ENCODE data around the gene MOK. TPM values are rescaled to one million over a fixed set of nuclear protein-coding genes. Genes with fewer than 3 reads are reported as not detected.

The MOK gene
- total RNA-seq, 4 donors from 2014 or later, result 3.0 to 16.0 (median 11.1) TPM

- H3K4me3 ChIP-seq, result no peak overlapping the region
- H3K27me3 ChIP-seq, result no peaks in the 10 kb centered on the region
- H3K4me1 ChIP-seq, result peaks cover 0 to 16% (median 5%) of the 10 kb centered on the region in 4 donors
- H3K27ac ChIP-seq, result peak overlapping the region in 3 of 4 donors; percentile 2 to 57 (median 37)
- WGBS, 2 donors (ENCODE audit: low coverage in 1 of 2), result 67 to 75% methylated on average over 9 to 12 of the region's 12 CpGs
- no peak for DNase-seq
- TF ChIP-seq EP300 (IDR thresholded peaks at IDR 0.05; ENCODE audit: low read depth) (no peak), POLR2AphosphoS5 (IDR thresholded peaks at IDR 0.05) (peak in 2 of 3 donors; percentile 17 to 36)
- intact Hi-C loops (cut with DNase I; ENCODE audit: low total_unique reads) (no loop called here), in situ Hi-C loops (cut with MboI; ENCODE audit: low pct_ligation_motif_present in 1 of 4, low pct_unique_long_range_greater_than_20kb in 1 of 4, low sequenced_read_pairs in 3 of 4) (no loop called here)
- no peaks in the 10 kb centered on the region for H3K9me3 ChIP-seq
- H3K36me3 ChIP-seq, result no peaks in the 10 kb centered on the region
These were observed 89.9 kb downstream of the MOK start for GRCh38 chr14:102215071-102215470.

GRCh38 chr14:102213984-102214658 is 90.8 kb downstream of the MOK start:
- H3K4me3 ChIP-seq, result no peak overlapping the region
- in situ Hi-C loops (cut with MboI; ENCODE audit: low pct_ligation_motif_present in 1 of 4, low pct_unique_long_range_greater_than_20kb in 1 of 4, low sequenced_read_pairs in 3 of 4) (no loop called here), intact Hi-C loops (cut with DNase I; ENCODE audit: low total_unique reads) (no loop called here)
- no peaks in the 10 kb centered on the region for H3K27me3 ChIP-seq
- H3K9me3 ChIP-seq, result no peaks in the 10 kb centered on the region
- TF ChIP-seq CTCF (IDR thresholded peaks at IDR 0.05), result no peak
- H3K27ac ChIP-seq, result no peak overlapping the region
- H3K4me1 ChIP-seq, result peaks cover 0 to 16% (median 5%) of the 10 kb centered on the region in 4 donors
- DNase-seq, result no peak
- 76 to 92% methylated on average over 5 to 25 of the region's 25 CpGs for WGBS, 2 donors (ENCODE audit: low coverage in 1 of 2)
- no peaks in the 10 kb centered on the region for H3K36me3 ChIP-seq

- no peaks in the 10 kb centered on the region for H3K9me3 ChIP-seq
- TF ChIP-seq CTCF (IDR thresholded peaks at IDR 0.05), result no peak
- TF ChIP-seq EP300 (IDR thresholded peaks at IDR 0.05; ENCODE audit: low read depth), result no peak
- TF ChIP-seq POLR2AphosphoS5 (IDR thresholded peaks at IDR 0.05), result no peak
- TF ChIP-seq POLR2A (IDR thresholded peaks at IDR 0.05), result no peak
- in situ Hi-C loops (cut with MboI; ENCODE audit: low pct_ligation_motif_present in 1 of 4, low pct_unique_long_range_greater_than_20kb in 1 of 4, low sequenced_read_pairs in 3 of 4), result no loop called here
- H3K27me3 ChIP-seq, result no peaks in the 10 kb centered on the region
- intact Hi-C loops (cut with DNase I; ENCODE audit: low total_unique reads), result no loop called here
- 82 to 92% methylated on average over 7 to 10 of the region's 10 CpGs for WGBS, 2 donors (ENCODE audit: low coverage in 1 of 2)
- peaks cover 0 to 3% (median 0%) of the 10 kb centered on the region in 4 donors for H3K36me3 ChIP-seq
- H3K27ac ChIP-seq, result no peak overlapping the region
- H3K4me3 ChIP-seq, result no peak overlapping the region
- H3K4me1 ChIP-seq, result peaks cover 0 to 16% (median 5%) of the 10 kb centered on the region in 4 donors
- no peak for DNase-seq
These were observed 91.5 kb downstream of the MOK start for GRCh38 chr14:102213470-102213869.

- in situ Hi-C loops (cut with MboI; ENCODE audit: low pct_ligation_motif_present in 1 of 4, low pct_unique_long_range_greater_than_20kb in 1 of 4, low sequenced_read_pairs in 3 of 4), result no loop called here
- Histone ChIP-seq H3K27ac (no peak overlapping the region), H3K9me3 (no peaks in the 10 kb centered on the region), H3K4me3 (no peak overlapping the region), H3K4me1 (peaks cover 0 to 16% (median 5%) of the 10 kb centered on the region in 4 donors), H3K36me3 (peaks cover 0 to 3% (median 0%) of the 10 kb centered on the region in 4 donors), H3K27me3 (no peaks in the 10 kb centered on the region)
- 60 to 95% methylated on average over 1 to 10 of the region's 10 CpGs for WGBS, 2 donors (ENCODE audit: low coverage in 1 of 2)
- no peak for TF ChIP-seq CTCF (IDR thresholded peaks at IDR 0.05)
- no peak for TF ChIP-seq POLR2AphosphoS5 (IDR thresholded peaks at IDR 0.05)
- TF ChIP-seq POLR2A (IDR thresholded peaks at IDR 0.05), result no peak
- TF ChIP-seq EP300 (IDR thresholded peaks at IDR 0.05; ENCODE audit: low read depth), result no peak
- intact Hi-C loops (cut with DNase I; ENCODE audit: low total_unique reads), result no loop called here
- no peak for DNase-seq
These were observed 92.1 kb downstream of the MOK start for GRCh38 chr14:102212845-102213244.

GRCh38 chr14:102212356-102212755 is 92.6 kb downstream of the MOK start:
- H3K4me1 ChIP-seq, result peaks cover 0 to 16% (median 5%) of the 10 kb centered on the region in 4 donors
- H3K27me3 ChIP-seq, result no peaks in the 10 kb centered on the region
- TF ChIP-seq CTCF (IDR thresholded peaks at IDR 0.05) (no peak), POLR2A (IDR thresholded peaks at IDR 0.05) (no peak), POLR2AphosphoS5 (IDR thresholded peaks at IDR 0.05) (no peak), EP300 (IDR thresholded peaks at IDR 0.05; ENCODE audit: low read depth) (no peak)
- in situ Hi-C loops (cut with MboI; ENCODE audit: low pct_ligation_motif_present in 1 of 4, low pct_unique_long_range_greater_than_20kb in 1 of 4, low sequenced_read_pairs in 3 of 4) (no loop called here), intact Hi-C loops (cut with DNase I; ENCODE audit: low total_unique reads) (no loop called here)
- H3K27ac ChIP-seq, result no peak overlapping the region
- H3K9me3 ChIP-seq, result no peaks in the 10 kb centered on the region
- 95 to 100% methylated on average over 1 to 8 of the region's 8 CpGs for WGBS, 2 donors (ENCODE audit: low coverage in 1 of 2)
- no peak overlapping the region for H3K4me3 ChIP-seq
- DNase-seq, result no peak
- peaks cover 0 to 3% (median 0%) of the 10 kb centered on the region in 4 donors for H3K36me3 ChIP-seq
